Fibroblast of lung (primary cell): ENCODE results near the gene BCL6B.

Experiments used
- CTCF ChIP-seq, 2 donors: IDR thresholded peaks in 1 of 2; conservative IDR thresholded peaks in 1 of 2; 1 replicate in 1 of 2; 2 replicates in 1 of 2; pipeline ENCODE4 v1.5.1; 2011 to 2012; ENCODE audit warnings: low read length in 2 of 2, control low read depth in 1 of 2, inconsistent platforms in 1 of 2, low read depth in 1 of 2, mild to moderate bottlenecking in 1 of 2
- EZH2 ChIP-seq: IDR thresholded peaks from 2 replicates; pipeline ENCODE4 v1.5.1; 2012; ENCODE audit warnings: low read length, control low read depth, mild to moderate bottlenecking; ENCODE audit errors: missing control alignments

- no peak for TF ChIP-seq CTCF (conservative IDR thresholded peaks at IDR 0.05 in 1 of 2, IDR thresholded peaks at IDR 0.05 in 1 of 2; ENCODE audit: low read depth in 1 of 2, low read length in 2 of 2)
- TF ChIP-seq EZH2, result no peak
These were observed 33.1 kb upstream of the BCL6B start for GRCh38 chr17:6989779-6990178.
